Measurements from ENCODE around the gene EML5.

GRCh38 chr14:88815980-88816379 lies 23.2 kb upstream of the EML5 start:
- TF ChIP-seq SP2 (tag by site-specific recombination; IDR thresholded peaks at IDR 0.05) = no peak
- TF ChIP-seq ZNF174 (tag by site-specific recombination; IDR thresholded peaks at IDR 0.05) = no peak

All from HEK293 (cell line).